DMS53 treated with DMSO at 0.1 percent for 48 hours (cell line): ENCODE results near the gene ABI3BP.

ENCODE experiments used
- DNase-seq: peaks from one replicate; lab custom pipeline; 2025; ENCODE audit not compliant: unreplicated experiment; lab: John Stamatoyannopoulos, UW

Gene ABI3BP

DNA sequence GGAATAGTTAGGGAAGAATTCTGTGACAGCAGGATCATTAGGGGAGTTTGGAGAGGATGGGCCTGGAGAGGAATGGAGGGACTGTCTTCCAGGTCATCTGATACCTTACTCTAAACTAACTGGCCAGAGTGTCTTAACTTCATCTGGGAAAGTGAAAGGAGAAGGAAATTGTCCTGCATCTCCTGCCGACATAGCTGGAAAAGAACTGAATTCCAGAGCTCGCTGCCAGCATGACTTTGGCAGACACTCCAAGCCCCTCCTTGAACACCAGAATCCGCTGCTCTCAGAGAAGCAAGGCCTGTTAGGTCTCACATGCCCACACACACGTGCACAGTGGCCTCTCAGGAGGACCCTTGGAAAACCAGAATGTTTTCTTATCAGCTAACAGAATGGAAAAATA lies 10.5 kb downstream of the ABI3BP start:
- DNase-seq: no peak

DNA sequence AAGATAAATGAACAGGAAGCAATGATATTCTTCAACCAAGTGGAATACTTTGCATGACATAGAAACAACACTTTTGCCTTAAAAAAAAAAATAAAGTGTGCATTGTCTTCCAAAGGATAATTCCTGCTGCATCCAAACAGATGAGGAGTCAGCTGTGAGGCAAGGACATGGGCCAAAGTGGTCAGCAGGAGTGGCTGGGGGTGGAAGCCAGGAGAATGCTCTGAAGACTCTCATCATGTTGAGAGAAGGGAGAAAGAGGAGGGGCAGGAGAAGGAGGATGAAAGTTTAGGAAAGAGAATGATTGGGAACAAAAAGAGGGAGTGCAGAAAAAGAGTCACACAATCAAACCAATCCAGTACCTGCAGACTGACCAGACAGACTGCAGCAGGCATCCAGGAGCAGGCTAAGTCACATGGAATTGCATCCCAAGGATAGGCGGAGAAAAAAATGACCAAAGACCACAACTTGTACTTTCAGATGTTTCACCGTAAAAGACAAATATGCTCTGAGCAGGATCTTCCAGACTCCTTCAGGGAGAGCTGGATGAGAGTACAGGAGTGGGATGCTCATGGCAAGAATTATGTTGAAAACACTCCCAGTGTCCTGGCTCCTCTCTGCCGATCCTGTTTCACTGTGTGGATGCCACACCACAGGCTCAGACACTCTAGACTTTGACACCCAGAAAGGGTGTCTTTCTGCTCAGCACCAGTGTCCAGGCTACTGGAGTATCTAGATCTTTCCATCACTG lies 11.9 kb downstream of the ABI3BP start:
- DNase-seq: no peak

DNA sequence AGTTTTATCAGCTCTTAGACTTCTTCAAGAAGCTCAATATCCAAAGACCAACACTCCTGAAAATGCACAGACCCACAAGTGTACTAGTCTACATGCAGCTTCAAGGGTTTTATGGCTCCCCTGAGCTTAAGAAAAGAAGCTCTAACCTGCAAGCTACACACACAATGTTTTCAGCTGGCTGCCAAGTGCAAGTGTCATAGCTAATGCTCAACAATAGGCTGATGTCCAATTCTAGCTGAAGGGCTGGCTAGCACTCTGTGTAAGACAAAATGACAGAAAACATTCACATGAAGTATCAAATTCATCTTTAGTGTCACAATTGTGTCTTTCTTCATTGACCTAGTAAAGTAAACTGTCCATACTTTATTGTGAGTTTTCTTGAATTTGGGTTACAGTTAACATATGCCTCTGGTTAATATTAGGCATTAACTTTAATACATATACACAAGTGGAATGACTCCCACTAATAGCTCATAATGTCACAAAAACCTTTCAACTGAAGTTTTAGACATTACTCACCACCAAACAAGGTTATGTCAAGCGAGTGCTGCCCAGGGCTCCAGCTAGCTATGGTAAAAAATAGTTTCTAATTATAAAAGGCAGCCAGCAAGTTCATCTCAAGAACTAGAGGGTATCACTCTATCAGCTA lies 15.1 kb downstream of the ABI3BP start:
- no peak for DNase-seq

DNA sequence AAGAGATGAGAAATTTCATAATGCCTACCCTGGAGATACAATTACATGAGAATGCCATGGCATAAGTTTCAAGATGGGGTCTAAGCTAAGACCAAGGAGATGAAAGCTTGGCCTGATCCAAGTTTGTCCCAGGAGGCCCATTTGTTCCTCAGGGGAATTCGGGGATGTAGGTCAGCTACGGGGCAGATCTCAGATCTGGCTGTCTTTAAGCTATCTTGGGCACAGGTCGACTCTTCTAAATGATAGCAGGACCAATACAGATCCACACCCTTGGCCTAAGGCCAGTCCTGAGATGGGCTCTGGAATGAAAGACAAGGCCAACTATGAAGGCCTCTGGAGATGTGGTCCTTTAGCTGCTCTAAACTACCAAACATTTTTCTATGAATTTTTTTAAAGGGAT lies 16.6 kb downstream of the ABI3BP start:
- no peak for DNase-seq

DNA sequence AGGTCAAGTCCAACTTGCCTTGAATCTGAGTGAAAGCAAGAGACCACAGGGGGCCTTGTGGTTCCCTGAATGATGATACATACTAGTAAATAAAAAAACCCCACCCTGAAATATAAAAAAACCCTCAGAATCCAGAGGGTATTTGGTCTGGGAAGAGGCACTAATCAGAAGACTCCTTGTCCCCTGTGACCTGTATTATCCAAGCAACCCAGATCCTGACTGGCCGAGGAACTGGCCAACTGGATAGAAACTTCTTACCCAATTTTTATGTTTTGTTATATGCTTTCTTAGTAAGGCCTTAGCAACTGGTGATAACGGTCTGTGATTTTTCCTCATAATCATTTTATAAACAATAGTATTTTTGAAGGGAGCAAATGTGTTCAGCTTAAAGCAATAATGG lies 17.5 kb downstream of the ABI3BP start:
- DNase-seq: no peak

DNA sequence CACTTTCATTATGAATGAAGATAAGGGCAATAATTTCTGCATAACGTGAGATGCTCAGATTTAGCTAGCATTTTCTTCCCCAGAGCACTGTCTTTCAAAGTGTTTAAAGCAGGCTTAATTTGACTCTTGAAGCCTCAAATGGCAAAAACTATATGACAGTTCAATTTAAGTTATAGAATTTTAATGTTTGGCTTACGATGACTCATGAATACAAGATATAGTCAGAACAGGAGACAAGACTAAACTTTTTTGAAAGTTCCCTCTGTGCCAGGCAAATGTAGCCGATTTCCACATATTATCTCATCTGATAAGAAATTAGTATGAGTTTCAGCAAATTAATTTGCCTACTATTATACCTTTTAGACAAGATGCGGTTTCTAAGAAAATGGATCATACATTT lies 19.6 kb downstream of the ABI3BP start:
- no peak for DNase-seq

DNA sequence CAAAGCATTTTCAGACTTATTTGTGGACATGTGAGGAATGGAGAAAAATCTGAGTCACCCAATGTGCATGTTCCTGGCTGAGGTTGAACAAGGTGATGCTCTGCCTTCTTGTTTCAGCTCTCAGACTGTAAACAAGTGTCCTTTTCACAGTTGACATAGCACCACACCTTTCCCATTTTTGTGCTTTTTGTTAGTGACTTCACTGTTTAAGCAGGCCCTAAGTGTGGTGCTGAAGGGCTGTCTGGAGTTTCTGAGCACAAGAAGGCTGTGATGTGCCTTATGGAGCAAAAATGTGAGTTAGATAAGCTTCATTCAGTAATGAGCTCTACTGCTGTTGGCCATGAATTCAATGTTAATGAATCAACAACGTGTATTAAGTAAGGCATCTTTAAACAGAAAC lies 20.4 kb downstream of the ABI3BP start:
- no peak for DNase-seq

DNA sequence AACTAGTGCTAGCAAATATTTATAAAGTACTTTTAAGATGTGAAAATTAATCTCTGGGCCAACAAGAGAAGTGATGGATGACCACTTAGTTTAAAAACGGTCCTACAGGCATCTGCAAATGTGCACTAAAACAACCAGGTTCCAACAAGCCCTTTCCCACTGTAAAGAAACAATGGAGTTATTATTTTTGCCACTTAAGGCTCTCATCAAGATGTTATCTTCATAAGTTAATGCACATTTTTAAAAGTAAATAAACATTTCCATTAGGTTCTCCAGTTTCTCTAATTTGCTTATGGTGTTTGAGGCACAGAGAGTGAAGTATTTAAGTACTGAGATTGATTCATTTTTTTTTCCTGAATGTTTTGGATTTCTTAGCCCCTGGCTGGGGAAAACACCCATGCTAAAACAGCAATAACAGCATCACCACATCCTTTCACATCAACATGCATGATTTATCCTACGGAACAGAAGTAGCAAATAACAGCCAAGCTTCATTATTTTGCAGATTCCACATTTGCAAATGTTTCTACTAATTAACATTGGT lies 20.8 kb downstream of the ABI3BP start:
- no peak for DNase-seq

DNA sequence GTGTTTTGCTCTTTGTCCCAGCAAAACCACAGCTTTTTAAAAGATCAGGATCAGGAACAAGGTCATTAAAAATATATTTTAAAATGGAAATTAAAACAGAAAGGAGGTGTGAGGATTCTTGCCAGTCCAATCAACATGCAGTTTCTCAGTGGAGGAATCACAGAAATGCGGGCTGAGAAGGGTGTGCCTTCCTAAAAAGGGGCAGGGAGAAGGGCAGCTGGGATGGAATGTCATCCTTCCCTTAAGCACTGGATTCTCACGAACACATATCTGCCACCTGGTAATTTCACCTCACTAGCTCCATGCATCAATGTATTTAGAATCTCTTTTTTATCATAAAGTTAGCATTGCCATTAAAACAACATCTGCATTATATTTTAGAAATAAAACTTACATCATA lies 21.4 kb downstream of the ABI3BP start:
- DNase-seq: no peak

DNA sequence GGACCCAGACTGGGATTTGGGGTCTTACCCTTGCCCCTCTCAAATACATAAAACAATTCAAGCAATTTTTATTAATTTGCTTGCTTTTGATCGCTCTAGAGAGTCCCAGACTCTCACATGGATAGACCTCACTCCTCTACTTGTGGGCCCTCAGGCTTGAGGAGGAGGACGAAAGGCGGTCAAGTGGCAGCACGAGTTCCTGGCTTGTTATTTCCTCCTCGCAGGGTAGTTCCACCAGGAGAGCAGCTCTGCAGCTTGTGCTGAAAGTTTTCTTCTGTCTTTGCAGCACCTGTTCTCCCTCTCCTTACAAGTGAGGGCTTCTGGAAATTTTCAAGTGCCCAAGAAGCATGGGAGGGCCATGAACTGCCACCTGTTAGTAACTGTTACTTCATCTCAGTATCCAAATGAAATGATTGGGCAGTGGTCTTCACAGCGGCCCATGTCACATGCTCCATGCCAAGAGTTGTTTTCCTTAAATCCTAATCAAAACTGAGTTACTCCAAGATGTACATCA lies 22.7 kb downstream of the ABI3BP start:
- DNase-seq: no peak

DNA sequence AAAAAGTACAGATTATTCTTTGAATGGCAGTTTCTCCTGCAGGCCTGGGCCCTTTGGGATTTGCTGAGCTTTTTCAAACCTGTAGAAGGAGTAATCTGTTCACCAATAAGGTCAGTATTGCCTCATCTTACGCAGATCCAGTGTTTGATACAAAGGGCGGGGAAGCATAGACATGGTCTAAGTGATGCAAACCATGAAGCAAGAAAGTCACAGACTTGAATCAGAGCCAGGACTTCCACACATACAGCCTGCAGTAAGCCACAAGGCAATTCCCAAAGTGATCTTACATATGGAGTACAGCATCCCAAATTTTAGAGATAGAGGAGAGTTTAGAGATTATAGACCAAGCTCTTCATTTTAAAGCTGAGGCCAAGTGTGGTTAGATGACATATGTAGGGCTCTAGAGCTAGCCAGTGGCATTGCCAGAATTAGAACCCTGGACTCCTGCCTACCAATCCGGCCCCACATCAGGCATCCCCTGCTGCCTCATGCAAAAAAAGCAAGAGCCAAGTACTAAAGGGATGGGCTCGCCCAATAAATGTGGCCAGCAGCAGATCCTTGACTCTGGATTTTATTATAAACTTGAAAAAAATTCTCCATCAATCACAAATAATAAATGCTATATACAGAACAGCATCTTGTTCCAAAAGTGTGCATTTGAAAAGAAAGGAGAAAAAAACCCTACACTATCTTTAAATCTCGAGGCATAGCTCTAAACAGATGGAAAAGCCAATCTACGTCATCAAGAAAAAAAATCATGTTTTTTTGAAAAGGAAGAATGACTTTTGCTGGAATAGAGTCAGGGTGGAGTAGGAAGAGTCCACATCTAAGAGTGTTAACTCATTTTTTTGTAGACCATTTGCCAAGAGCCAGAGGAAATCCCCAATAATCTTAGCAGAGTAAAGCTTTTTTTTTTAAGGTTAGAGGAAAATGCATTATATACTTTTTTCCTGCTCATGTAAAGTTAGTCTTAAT lies 24.0 kb downstream of the ABI3BP start:
- no peak for DNase-seq

DNA sequence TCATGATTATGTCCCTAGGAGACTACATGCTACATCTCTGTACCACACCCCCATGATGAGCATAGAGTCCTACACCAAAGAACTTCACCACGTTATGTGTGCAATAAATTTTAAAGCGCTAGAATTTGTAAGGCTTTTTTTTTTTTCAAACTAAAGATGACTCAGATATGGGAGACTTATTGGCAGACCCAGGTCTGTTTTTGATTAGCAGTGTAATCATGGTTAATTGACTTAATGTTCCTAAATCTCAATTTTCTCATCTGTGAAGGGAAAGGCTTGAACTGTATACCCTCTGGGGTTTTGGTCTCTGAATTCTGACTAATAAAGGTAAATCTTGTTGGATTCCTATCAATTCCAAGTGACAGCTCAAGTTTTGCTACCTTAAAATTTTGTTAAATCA lies 26.4 kb downstream of the ABI3BP start:
- no peak for DNase-seq

DNA sequence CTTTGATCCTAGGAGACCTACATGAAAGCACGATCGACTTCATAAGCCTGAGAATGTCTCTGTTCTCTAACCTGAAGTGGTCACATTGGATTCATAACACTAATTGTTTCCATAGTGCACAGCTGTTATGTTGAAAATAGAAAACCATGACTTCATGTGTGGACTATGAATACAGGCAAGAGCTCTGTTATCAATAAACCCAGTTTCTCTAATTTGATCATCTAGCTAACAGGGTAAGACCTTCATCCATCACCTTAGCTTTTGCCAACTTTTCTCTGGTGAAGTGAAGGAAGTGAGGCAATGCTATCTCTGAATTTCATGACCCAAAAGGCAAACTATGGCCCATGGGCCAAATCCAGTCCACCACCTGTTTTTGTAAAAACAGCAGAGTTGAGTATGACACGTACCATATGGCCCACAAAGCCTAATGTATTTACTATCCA lies 27.2 kb downstream of the ABI3BP start:
- DNase-seq: no peak

DNA sequence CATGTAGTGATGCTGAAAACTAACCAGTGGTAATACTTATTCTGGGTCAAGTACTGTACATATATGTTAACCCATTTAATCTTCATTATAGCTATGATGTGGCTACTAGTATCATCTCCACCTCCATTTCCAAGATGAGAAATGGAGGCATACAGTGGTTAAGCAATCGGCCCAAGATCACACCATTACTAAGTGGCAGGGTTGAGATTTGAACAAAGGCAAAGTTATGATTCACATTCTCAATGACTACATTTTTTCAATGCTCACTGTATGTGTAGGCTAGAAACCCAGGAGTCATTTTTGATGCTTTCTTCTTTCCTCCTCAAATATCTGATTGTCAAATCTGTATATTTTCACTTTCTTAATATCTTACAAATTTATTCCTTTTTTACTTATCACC lies 30.2 kb downstream of the ABI3BP start:
- no peak for DNase-seq

DNA sequence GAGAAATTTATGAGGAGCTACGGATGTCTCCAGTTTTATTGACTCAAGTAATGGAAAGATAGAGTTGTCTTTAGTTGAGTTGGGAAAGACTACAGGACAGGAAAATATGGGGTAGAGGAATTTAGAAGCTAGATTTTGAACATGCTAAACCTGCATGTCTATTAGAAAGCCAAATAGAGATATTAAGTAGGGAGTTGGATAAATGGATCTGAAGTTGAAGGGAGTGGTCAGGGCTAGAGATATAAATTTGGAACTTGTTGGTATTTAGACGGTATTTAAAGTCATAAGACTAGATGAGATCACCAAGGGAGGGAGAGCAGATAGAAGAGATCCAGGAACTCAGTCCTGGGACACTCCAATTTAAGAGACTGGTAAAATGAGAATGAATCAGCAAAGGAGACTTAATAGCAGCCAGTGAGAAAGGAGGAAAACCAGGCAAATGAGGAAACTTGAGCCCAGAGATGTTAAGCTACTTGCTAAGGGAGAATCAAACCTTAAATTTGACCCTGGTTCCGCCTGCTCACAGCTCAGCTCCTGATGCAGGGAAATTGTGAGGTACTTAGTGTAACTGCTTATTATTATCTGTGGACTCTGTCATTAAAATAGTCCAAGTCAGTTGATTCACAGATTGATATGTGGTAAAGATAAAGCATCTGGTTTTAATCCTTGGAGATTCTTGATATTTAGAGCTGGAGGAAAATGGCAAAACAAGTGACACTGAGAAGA lies 35.8 kb downstream of the ABI3BP start:
- no peak for DNase-seq

DNA sequence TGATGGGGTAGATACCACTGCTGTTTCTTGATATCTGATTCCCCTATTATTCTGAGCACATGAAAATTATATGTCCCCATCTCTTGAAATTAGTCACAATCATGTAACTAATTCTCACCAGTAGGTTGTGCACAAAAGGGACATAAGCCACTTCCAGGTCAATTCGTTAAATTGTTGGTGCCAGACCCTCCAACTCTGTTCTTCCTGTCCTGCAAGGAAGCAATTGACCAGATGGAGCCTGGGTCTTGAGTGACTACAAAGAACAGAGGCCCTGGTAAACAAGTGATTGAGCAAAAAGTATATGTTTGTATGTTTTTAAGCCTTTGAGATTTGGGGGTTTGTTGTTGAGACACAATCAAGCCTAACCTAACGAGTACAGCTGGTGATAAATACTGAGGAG lies 36.9 kb downstream of the ABI3BP start:
- no peak for DNase-seq

DNA sequence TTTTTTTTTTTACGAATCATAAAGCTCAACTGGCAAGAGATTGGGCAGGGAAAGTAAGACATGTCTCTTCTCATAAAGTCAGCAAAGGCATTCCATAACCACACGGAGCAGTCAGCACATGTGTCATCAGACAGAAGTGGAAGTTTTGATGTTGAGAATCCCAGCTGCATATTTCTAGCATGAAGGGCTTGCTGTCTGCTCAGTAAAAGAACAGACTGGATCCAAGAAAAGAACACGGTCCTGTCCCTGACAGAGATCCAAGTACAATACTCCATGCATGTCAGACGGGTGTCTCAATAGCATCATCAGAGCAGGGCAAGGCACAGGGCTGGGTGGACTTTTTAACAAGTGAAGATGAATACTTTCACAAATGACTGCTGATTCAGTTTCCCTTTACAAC lies 38.2 kb downstream of the ABI3BP start:
- DNase-seq: no peak

DNA sequence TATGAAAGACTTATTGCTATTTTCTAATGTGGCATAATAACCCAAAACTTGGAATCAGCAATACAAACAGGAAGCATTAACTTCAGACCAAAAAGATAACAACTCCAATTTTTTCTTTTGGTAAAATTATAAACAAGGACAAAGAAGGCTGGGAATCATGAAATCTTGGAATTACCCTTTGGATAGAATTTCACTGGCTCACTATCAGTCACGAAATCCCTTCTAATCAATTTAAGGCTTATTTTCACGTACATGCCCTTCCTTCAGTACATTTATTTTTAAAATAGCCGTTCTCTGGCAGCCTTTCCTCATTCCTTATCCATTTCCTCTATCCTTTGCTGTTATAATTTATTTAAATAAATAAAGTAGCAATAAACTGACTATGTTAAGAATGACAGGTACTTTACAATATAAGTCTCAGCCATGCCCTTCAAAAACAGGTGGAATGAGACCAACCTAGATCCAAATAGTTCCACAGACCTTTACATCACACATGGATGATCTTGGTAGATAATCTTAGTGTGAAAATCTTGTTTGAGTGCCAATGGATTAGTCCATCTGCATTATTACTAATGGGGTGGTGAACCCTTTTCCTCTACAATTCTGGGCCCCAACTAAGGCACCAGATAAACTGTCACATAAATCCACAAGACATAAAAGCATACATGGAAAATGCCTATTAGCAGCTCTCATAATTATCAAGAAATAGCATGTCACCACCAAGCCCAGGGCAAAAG lies 38.9 kb downstream of the ABI3BP start:
- no peak for DNase-seq

DNA sequence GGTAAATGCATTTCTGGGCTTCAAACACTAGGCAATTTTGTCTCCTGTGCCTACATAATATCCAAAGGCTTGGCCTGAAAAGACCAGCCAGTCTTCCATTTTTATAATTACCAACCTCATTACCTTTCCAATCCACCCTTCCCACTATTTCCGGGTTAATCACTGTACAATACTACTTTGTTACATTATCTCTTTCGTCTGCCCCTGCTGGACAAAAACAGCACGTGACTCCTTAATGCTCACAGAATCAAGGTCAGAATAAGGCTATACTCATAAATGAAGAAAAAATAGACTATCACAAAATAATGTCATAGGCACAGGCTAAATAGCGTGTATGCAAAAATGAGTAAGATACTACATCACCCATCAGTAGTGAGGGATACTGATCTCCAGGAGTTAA lies 40.1 kb downstream of the ABI3BP start:
- DNase-seq: no peak

DNA sequence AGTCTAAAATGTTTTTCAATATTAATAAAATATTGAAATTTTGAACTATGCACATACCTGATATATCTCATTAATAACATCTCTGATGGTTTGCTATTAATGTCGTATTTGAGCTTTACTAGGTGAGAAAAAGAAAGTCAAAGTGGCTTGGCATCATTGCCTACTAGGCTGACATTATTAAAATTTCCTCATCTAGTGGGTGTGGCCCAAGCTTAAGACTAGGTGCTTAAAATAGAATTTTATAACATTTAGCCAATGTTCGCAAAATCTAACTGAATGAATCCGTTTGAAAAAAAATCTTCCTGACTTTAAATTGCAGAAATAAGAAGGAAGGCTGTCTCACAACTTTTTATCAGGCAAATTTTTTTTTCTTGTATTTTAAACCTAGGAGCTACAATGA lies 46.1 kb downstream of the ABI3BP start:
- no peak for DNase-seq
